ENCODE data around the gene SUPT20HL2.

Gene SUPT20HL2

DNA sequence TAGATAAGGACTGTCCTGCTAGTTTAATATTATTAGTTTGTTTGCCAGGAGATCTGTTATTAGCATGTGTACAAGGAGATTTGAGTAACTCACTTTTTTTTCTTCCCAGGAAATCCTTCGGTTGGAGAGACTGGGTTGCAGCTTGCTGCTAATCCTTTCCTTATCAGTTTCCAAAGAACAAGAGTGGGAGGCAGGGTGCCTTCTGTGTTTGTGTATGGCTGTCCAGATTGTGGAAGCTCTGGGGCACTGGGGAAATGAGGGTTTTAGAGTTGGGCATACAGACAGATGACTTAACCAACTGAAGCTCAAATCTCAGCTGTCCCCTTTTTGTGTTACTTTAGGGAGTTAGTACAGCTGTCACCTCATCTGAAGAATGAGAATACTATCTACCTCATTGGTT, 34.0 kb upstream of the SUPT20HL2 start:
- TF ChIP-seq, protein P1, sequence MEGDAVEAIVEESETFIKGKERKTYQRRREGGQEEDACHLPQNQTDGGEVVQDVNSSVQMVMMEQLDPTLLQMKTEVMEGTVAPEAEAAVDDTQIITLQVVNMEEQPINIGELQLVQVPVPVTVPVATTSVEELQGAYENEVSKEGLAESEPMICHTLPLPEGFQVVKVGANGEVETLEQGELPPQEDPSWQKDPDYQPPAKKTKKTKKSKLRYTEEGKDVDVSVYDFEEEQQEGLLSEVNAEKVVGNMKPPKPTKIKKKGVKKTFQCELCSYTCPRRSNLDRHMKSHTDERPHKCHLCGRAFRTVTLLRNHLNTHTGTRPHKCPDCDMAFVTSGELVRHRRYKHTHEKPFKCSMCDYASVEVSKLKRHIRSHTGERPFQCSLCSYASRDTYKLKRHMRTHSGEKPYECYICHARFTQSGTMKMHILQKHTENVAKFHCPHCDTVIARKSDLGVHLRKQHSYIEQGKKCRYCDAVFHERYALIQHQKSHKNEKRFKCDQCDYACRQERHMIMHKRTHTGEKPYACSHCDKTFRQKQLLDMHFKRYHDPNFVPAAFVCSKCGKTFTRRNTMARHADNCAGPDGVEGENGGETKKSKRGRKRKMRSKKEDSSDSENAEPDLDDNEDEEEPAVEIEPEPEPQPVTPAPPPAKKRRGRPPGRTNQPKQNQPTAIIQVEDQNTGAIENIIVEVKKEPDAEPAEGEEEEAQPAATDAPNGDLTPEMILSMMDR (IDR thresholded peaks at IDR 0.05; ENCODE audit: low read depth, low read length): no peak
- TF ChIP-seq MYC (IDR thresholded peaks at IDR 0.05; ENCODE audit: low read depth, low read length) (no peak), POLR2A (IDR thresholded peaks at IDR 0.05; ENCODE audit: extremely low read depth, insufficient read length) (no peak)
- TF ChIP-seq, protein P2, sequence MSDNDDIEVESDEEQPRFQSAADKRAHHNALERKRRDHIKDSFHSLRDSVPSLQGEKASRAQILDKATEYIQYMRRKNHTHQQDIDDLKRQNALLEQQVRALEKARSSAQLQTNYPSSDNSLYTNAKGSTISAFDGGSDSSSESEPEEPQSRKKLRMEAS (IDR thresholded peaks at IDR 0.05; ENCODE audit: low read depth, low read length): no peak
- DNase-seq (ENCODE audit: low read depth): no peak
- H3K4me3 ChIP-seq (ENCODE audit: low read depth, low read length): no peak overlapping the region

DNA sequence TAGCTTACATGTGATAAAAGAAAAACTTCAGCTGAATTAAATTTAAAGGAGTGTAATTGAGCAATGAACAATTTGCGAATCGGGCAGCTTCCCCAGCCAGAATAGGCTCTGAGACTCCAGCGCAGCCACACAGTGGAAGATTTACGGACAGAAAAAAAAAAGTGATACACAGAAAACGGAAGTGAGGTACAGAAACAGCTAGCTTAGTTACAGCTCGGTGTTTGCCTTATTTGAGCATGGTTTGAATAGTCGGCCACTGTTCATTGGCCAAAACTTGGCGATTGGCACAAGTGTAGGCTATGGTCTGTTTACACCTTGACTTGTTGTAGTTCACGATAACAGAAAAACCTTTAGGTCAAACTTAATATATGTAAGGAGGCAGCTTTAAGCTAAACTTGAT, 29.9 kb upstream of the SUPT20HL2 start:
- no peak for TF ChIP-seq MYC (IDR thresholded peaks at IDR 0.05; ENCODE audit: low read depth, low read length)
- TF ChIP-seq POLR2A (IDR thresholded peaks at IDR 0.05; ENCODE audit: extremely low read depth, insufficient read length): no peak
- TF ChIP-seq, protein P2 (IDR thresholded peaks at IDR 0.05; ENCODE audit: low read depth, low read length): no peak
- TF ChIP-seq, protein P1 (IDR thresholded peaks at IDR 0.05; ENCODE audit: low read depth, low read length): no peak
- no peak overlapping the region for H3K4me3 ChIP-seq (ENCODE audit: low read depth, low read length)

DNA sequence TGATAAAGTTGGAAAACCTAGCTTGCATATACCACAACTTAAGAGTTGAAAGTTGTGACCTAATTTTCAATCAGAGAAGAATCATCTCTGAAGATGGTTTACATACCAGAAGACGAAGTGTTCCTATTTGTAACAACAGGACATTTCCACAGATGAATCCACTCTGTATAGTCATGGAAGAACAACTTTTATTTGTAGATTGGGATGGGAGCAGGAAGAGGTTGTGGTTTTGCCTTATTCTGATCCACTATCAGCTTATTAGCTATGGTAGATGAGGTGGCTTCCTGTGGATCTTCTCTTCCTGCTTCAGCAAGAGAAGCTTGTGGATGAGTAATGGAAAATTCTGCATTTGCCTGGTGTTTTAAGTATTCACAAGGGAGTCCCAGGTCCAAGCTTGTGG, 27.9 kb upstream of the SUPT20HL2 start:
- DNase-seq (ENCODE audit: low read depth): no peak

More for the DNA sequence above, 29.9 kb upstream of the SUPT20HL2 start:
- no peak for DNase-seq (ENCODE audit: low read depth)

DNA sequence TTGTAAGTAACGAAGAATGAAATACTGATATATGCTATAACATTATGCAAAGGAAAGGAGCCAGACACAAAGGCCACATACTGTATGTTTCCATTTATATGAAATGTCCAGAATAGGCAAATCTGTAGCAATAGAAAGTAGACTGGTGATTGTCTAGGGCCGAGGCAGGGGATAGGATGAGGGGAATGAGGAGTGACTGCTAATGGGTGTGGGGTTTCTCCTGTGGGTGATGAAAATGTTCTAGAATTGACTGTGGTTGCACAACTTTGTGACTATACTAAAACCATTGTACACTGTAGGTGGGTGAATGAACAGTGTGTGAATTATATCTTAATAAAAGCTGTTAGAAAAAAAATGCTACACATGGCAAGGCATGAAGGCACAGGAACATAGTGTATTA, 26.6 kb upstream of the SUPT20HL2 start:
- TF ChIP-seq, protein P2 (IDR thresholded peaks at IDR 0.05; ENCODE audit: low read depth, low read length): no peak
- TF ChIP-seq POLR2A (IDR thresholded peaks at IDR 0.05; ENCODE audit: extremely low read depth, insufficient read length) (no peak), MYC (IDR thresholded peaks at IDR 0.05; ENCODE audit: low read depth, low read length) (no peak)
- TF ChIP-seq, protein P1 (IDR thresholded peaks at IDR 0.05; ENCODE audit: low read depth, low read length): no peak
- H3K4me3 ChIP-seq (ENCODE audit: low read depth, low read length): no peak overlapping the region
- DNase-seq (ENCODE audit: low read depth): no peak

More for the DNA sequence above, 27.9 kb upstream of the SUPT20HL2 start:
- no peak overlapping the region for H3K4me3 ChIP-seq (ENCODE audit: low read depth, low read length)
- TF ChIP-seq, protein P1 (IDR thresholded peaks at IDR 0.05; ENCODE audit: low read depth, low read length): no peak
- no peak for TF ChIP-seq MYC (IDR thresholded peaks at IDR 0.05; ENCODE audit: low read depth, low read length)
- no peak for TF ChIP-seq POLR2A (IDR thresholded peaks at IDR 0.05; ENCODE audit: extremely low read depth, insufficient read length)
- TF ChIP-seq, protein P2 (IDR thresholded peaks at IDR 0.05; ENCODE audit: low read depth, low read length): no peak

DNA sequence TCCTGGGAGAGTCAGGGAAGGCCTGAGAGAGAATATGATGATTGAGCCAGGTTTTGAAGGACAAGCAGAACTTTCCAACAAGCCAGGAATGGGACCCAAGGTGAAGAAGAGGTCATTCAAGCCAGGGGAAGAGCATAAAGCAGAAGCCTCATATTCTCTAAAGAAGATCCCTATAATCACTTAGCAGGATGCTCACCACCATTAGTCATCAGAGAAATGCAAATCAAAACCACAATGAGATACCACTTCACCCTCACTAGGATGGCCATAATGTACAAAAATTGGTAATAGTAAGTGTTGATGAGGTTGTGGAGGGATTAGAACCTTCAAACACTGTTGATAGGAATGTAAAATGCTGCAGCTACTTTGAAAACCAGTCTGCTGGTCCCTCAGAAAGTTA, 26.0 kb upstream of the SUPT20HL2 start:
- H3K4me3 ChIP-seq (ENCODE audit: low read depth, low read length): no peak overlapping the region
- DNase-seq (ENCODE audit: low read depth): no peak
- TF ChIP-seq, protein P2 (IDR thresholded peaks at IDR 0.05; ENCODE audit: low read depth, low read length): no peak
- TF ChIP-seq, protein P1 (IDR thresholded peaks at IDR 0.05; ENCODE audit: low read depth, low read length): no peak
- TF ChIP-seq MYC (IDR thresholded peaks at IDR 0.05; ENCODE audit: low read depth, low read length) (no peak), POLR2A (IDR thresholded peaks at IDR 0.05; ENCODE audit: extremely low read depth, insufficient read length) (no peak)
